Measurements from ENCODE around the gene SEC14L6.

Gene SEC14L6

GRCh38 chr22:30503551-30503950 lies 43.0 kb downstream of the SEC14L6 start:
- TF ChIP-seq MYC (IDR thresholded peaks at IDR 0.05; ENCODE audit: low read depth, low read length) = no peak
- no peak for TF ChIP-seq MAX (IDR thresholded peaks at IDR 0.05; ENCODE audit: low read depth, low read length)
- no peak for TF ChIP-seq POLR2A (IDR thresholded peaks at IDR 0.05; ENCODE audit: extremely low read depth, insufficient read length)
- TF ChIP-seq CTCF (IDR thresholded peaks at IDR 0.05; ENCODE audit: low read depth, low read length) = no peak
- DNase-seq (ENCODE audit: low read depth) = no peak
- no peak overlapping the region for H3K4me3 ChIP-seq (ENCODE audit: low read depth, low read length)

GRCh38 chr22:30502911-30503310 lies 43.6 kb downstream of the SEC14L6 start:
- H3K4me3 ChIP-seq (ENCODE audit: low read depth, low read length) = no peak overlapping the region
- TF ChIP-seq MAX (IDR thresholded peaks at IDR 0.05; ENCODE audit: low read depth, low read length) = no peak
- TF ChIP-seq MYC (IDR thresholded peaks at IDR 0.05; ENCODE audit: low read depth, low read length) = no peak
- no peak for TF ChIP-seq CTCF (IDR thresholded peaks at IDR 0.05; ENCODE audit: low read depth, low read length)
- TF ChIP-seq POLR2A (IDR thresholded peaks at IDR 0.05; ENCODE audit: extremely low read depth, insufficient read length) = no peak
- DNase-seq (ENCODE audit: low read depth) = no peak

GRCh38 chr22:30502153-30502552 lies 44.4 kb downstream of the SEC14L6 start:
- TF ChIP-seq CTCF (IDR thresholded peaks at IDR 0.05; ENCODE audit: low read depth, low read length) = no peak
- no peak for TF ChIP-seq POLR2A (IDR thresholded peaks at IDR 0.05; ENCODE audit: extremely low read depth, insufficient read length)
- TF ChIP-seq MAX (IDR thresholded peaks at IDR 0.05; ENCODE audit: low read depth, low read length) = no peak
- TF ChIP-seq MYC (IDR thresholded peaks at IDR 0.05; ENCODE audit: low read depth, low read length) = no peak
- no peak for DNase-seq (ENCODE audit: low read depth)
- H3K4me3 ChIP-seq (ENCODE audit: low read depth, low read length) = no peak overlapping the region

- no peak for DNase-seq (ENCODE audit: low read depth)
- TF ChIP-seq CTCF (IDR thresholded peaks at IDR 0.05; ENCODE audit: low read depth, low read length) = no peak
- TF ChIP-seq POLR2A (IDR thresholded peaks at IDR 0.05; ENCODE audit: extremely low read depth, insufficient read length) = no peak
- no peak for TF ChIP-seq MYC (IDR thresholded peaks at IDR 0.05; ENCODE audit: low read depth, low read length)
- no peak for TF ChIP-seq MAX (IDR thresholded peaks at IDR 0.05; ENCODE audit: low read depth, low read length)
Measured at GRCh38 chr22:30500628-30501027, 45.9 kb downstream of the SEC14L6 start.

GRCh38 chr22:30497466-30498150 lies 48.9 kb downstream of the SEC14L6 start:
- H3K4me3 ChIP-seq (ENCODE audit: low read depth, low read length) = no peak overlapping the region
- DNase-seq (ENCODE audit: low read depth) = no peak
- TF ChIP-seq MYC (IDR thresholded peaks at IDR 0.05; ENCODE audit: low read depth, low read length) (no peak), MAX (IDR thresholded peaks at IDR 0.05; ENCODE audit: low read depth, low read length) (no peak), CTCF (IDR thresholded peaks at IDR 0.05; ENCODE audit: low read depth, low read length) (no peak), POLR2A (IDR thresholded peaks at IDR 0.05; ENCODE audit: extremely low read depth, insufficient read length) (no peak)

More at GRCh38 chr22:30500628-30501027, 45.9 kb downstream of the SEC14L6 start:
- no peak overlapping the region for H3K4me3 ChIP-seq (ENCODE audit: low read depth, low read length)

Data from NB4 (cell line).